NCI-H187 treated with DMSO at 0.1 percent for 48 hours (cell line): Measurements from ENCODE around the gene SLC41A3.

Source experiments
- DNase-seq: peaks from one replicate; lab custom pipeline; 2025; lab: John Stamatoyannopoulos, UW

Gene SLC41A3

GRCh38 chr3:126119976-126120375 lies 36.1 kb upstream of the SLC41A3 start:
- DNase-seq: no peak

GRCh38 chr3:126119008-126119675 lies 35.2 kb upstream of the SLC41A3 start:
- DNase-seq: no peak

GRCh38 chr3:126118591-126118990 lies 34.7 kb upstream of the SLC41A3 start:
- DNase-seq: no peak

- no peak for DNase-seq
Observed at GRCh38 chr3:126117786-126118185, 33.9 kb upstream of the SLC41A3 start.

GRCh38 chr3:126117212-126117611 lies 33.3 kb upstream of the SLC41A3 start:
- no peak for DNase-seq

GRCh38 chr3:126116526-126116925 lies 32.6 kb upstream of the SLC41A3 start:
- DNase-seq: no peak

GRCh38 chr3:126114443-126115386 lies 30.8 kb upstream of the SLC41A3 start:
- no peak for DNase-seq

GRCh38 chr3:126113733-126114442 lies 30.0 kb upstream of the SLC41A3 start:
- DNase-seq: no peak

- DNase-seq: no peak
Observed at GRCh38 chr3:126113238-126113555, 29.3 kb upstream of the SLC41A3 start.

GRCh38 chr3:126112531-126113237 lies 28.8 kb upstream of the SLC41A3 start:
- no peak for DNase-seq

GRCh38 chr3:126111566-126112475 lies 27.9 kb upstream of the SLC41A3 start:
- DNase-seq: no peak

GRCh38 chr3:126111126-126111551 lies 27.2 kb upstream of the SLC41A3 start:
- no peak for DNase-seq

- DNase-seq: no peak
Observed at GRCh38 chr3:126110431-126111125, 26.7 kb upstream of the SLC41A3 start.

GRCh38 chr3:126109880-126110235 lies 25.9 kb upstream of the SLC41A3 start:
- no peak for DNase-seq

GRCh38 chr3:126109146-126109879 lies 25.4 kb upstream of the SLC41A3 start:
- DNase-seq: no peak

GRCh38 chr3:126108676-126109050 lies 24.7 kb upstream of the SLC41A3 start:
- no peak for DNase-seq

- DNase-seq: no peak
Observed at GRCh38 chr3:126107957-126108675, 24.2 kb upstream of the SLC41A3 start.

GRCh38 chr3:126107203-126107939 lies 23.4 kb upstream of the SLC41A3 start:
- DNase-seq: no peak
